HepG2 (cell line): ENCODE data around the gene ZBTB44. TPM values are rescaled to one million over a fixed set of nuclear protein-coding genes. Genes with fewer than 3 reads are reported as not detected.

Experiments used
- ATAC-seq: fragments of 200-7000 bp; cut with Tn5 transposase; 3 replicates; pipeline ENCODE4 v1.9.1; 2020; ENCODE audit warnings: mild to moderate bottlenecking, moderate library complexity
- BruUV-seq: library from RNA; stranded (reverse); fragments of 400-500 nt; replicated peaks from 2 replicates; lab custom pipeline; 2021; lab: Mats Ljungman, UMichigan
- CTCF ChIA-PET: fragments of 300-600 bp; formaldehyde crosslinking; extraction: SDS; loops from one replicate; lab custom pipeline; 2021; ENCODE audit warnings: low total read pairs, inconsistent platforms, low intra/inter-chr PET ratio; lab: Yijun Ruan, JAX
- POLR2A ChIA-PET: fragments of 350-600 bp; sonication (Branson Sonifier 250); formaldehyde crosslinking; loops from one replicate; lab custom pipeline; 2020; ENCODE audit warnings: antibody characterized with exemption, inconsistent platforms; lab: Yijun Ruan, JAX
- DNase-seq: peaks from one replicate; pipeline ENCODE4 v3.0.0-alpha.2; 2015; ENCODE audit warnings: low spot score
- FAIRE-seq: peaks from 3 replicates; lab custom pipeline; 2011; peaks lifted over from hg19 to GRCh38; lab: Jason Lieb, UNC
- H2AFZ ChIP-seq: one replicate; pipeline ENCODE4 v1.6.1; 2011; ENCODE audit warnings: low read length, inconsistent platforms
- H3K27ac ChIP-seq: fragments of 300-600 bp; 3 replicates; pipeline ENCODE4 v1.8.0; 2011; ENCODE audit warnings: mixed run types, mild to moderate bottlenecking, mixed read lengths, low read length, inconsistent platforms; ENCODE audit not compliant: insufficient read depth; ENCODE audit errors: extremely low read length
- H3K27me3 ChIP-seq, 2 experiments: fragments of 200-600 bp in 1 of 2; 2 replicates in 1 of 2; 3 replicates in 1 of 2; pipeline versions ENCODE4 v1.6.0 to v1.8.0; 2011; ENCODE audit warnings: low read length in 2 of 2, mild to moderate bottlenecking in 2 of 2, moderate library complexity in 2 of 2, inconsistent platforms in 1 of 2; ENCODE audit not compliant: insufficient read depth in 2 of 2, control insufficient read depth in 1 of 2
- H3K36me3 ChIP-seq, 2 experiments: fragments of 200-600 bp in 1 of 2; replicated peaks in 1 of 2; 2 replicates in 1 of 2; 3 replicates in 1 of 2; pipeline versions ENCODE4 v1.5.1 to v1.8.0; 2011; ENCODE audit warnings: low read length in 2 of 2, inconsistent platforms in 1 of 2; ENCODE audit not compliant: insufficient read depth in 2 of 2, control insufficient read depth in 1 of 2
- H3K4me1 ChIP-seq: 2 replicates; pipeline ENCODE4 v1.5.1; 2012; ENCODE audit warnings: low read length, inconsistent platforms; ENCODE audit not compliant: insufficient read depth
- H3K4me2 ChIP-seq: 2 replicates; pipeline ENCODE4 v1.6.0; 2011; ENCODE audit warnings: low read depth, low read length, inconsistent platforms
- H3K4me3 ChIP-seq, 3 experiments: fragments of 200-600 bp in 1 of 3; sonication (generic), shearing (Covaris generic) in 1 of 3; replicated peaks in 1 of 3; 2 replicates each; pipeline ENCODE4 v1.5.1; 2011 to 2016; ENCODE audit warnings: low read length in 3 of 3, inconsistent platforms in 2 of 3, low read depth in 2 of 3, mild to moderate bottlenecking in 2 of 3, control low read depth in 1 of 3, mixed read lengths in 1 of 3; ENCODE audit not compliant: insufficient read depth in 1 of 3
- H3K79me2 ChIP-seq: one replicate; pipeline ENCODE4 v1.6.1; 2011; ENCODE audit warnings: low read length, inconsistent platforms; ENCODE audit not compliant: insufficient read depth
- H3K9ac ChIP-seq: 2 replicates; pipeline ENCODE4 v1.6.0; 2011; ENCODE audit warnings: mild to moderate bottlenecking, low read depth, low read length, inconsistent platforms; ENCODE audit not compliant: insufficient read depth
- H3K9me3 ChIP-seq: 2 replicates; pipeline ENCODE4 v1.5.1; 2012; ENCODE audit warnings: mild to moderate bottlenecking, low read length
- H4K20me1 ChIP-seq: 2 replicates; pipeline ENCODE4 v1.6.0; 2011; ENCODE audit warnings: inconsistent platforms, mild to moderate bottlenecking, low read length, moderate library complexity; ENCODE audit not compliant: insufficient read depth
- CC2D1A ChIP-seq: sonication (generic); formaldehyde crosslinking; IDR thresholded peaks from 2 replicates; pipeline ENCODE4 v1.8.1; 2023; ENCODE audit warnings: mild to moderate bottlenecking, missing genetic modification reagents
- HMGXB4 ChIP-seq, 2 experiments: sonication (generic) in 1 of 2; formaldehyde crosslinking in 1 of 2; IDR thresholded peaks; 2 replicates each; pipeline versions ENCODE4 v1.4.0 to v1.6.1; 2018 to 2020; ENCODE audit warnings: missing genetic modification reagents in 2 of 2, borderline replicate concordance in 1 of 2, low read depth in 1 of 2, mild to moderate bottlenecking in 1 of 2, missing biosample characterization in 1 of 2
- HNRNPLL ChIP-seq: fragments of 200-400 bp; formaldehyde crosslinking; IDR thresholded peaks from 2 replicates; pipeline ENCODE4 v1.6.1; 2017; ENCODE audit warnings: mild to moderate bottlenecking, low read depth, low read length; ENCODE audit not compliant: poor library complexity, severe bottlenecking
- IKZF4 ChIP-seq: sonication (generic); formaldehyde crosslinking; IDR thresholded peaks from 2 replicates; pipeline ENCODE4 v1.5.1; 2020; ENCODE audit warnings: borderline replicate concordance, mild to moderate bottlenecking, low read depth, missing genetic modification reagents; ENCODE audit errors: not compliant biosample characterization
- PCBP1 ChIP-seq: fragments of 200-400 bp; formaldehyde crosslinking; IDR thresholded peaks from 2 replicates; pipeline ENCODE4 v1.6.1; 2017; ENCODE audit warnings: mild to moderate bottlenecking, low read depth, low read length, borderline replicate concordance
- PITX1 ChIP-seq: sonication (generic); formaldehyde crosslinking; IDR thresholded peaks from 2 replicates; pipeline ENCODE4 v1.5.1; 2020; ENCODE audit warnings: mild to moderate bottlenecking, missing genetic modification reagents
- RBFOX2 ChIP-seq: fragments of 200-400 bp; formaldehyde crosslinking; IDR thresholded peaks from 2 replicates; pipeline ENCODE4 v1.6.1; 2017; ENCODE audit warnings: low read depth, mild to moderate bottlenecking, low read length
- SP4 ChIP-seq: sonication (generic); formaldehyde crosslinking; IDR thresholded peaks from 2 replicates; pipeline ENCODE4 v1.8.1; 2023; ENCODE audit warnings: mild to moderate bottlenecking, missing genetic modification reagents
- TSC22D2 ChIP-seq: sonication (generic); formaldehyde crosslinking; IDR thresholded peaks from 2 replicates; pipeline ENCODE4 v1.5.1; 2020; ENCODE audit warnings: missing genetic modification reagents, mild to moderate bottlenecking, borderline replicate concordance
- ZBTB1 ChIP-seq: sonication (generic); formaldehyde crosslinking; IDR thresholded peaks from 2 replicates; pipeline ENCODE4 v1.4.0; 2020; ENCODE audit warnings: missing genetic modification reagents, borderline replicate concordance
- ZKSCAN8 ChIP-seq: IDR thresholded peaks from 2 replicates; pipeline ENCODE4 v1.6.1; 2016; ENCODE audit warnings: borderline replicate concordance, missing genetic modification reagents, missing compliant biosample characterization
- ZNF12 ChIP-seq: sonication (generic); formaldehyde crosslinking; IDR thresholded peaks from 2 replicates; pipeline ENCODE4 v1.5.0; 2020; ENCODE audit warnings: missing genetic modification reagents
- ZNF232 ChIP-seq: sonication (generic); formaldehyde crosslinking; IDR thresholded peaks from 2 replicates; pipeline ENCODE4 v1.4.0; 2020; ENCODE audit warnings: missing genetic modification reagents, borderline replicate concordance
- ZNF460 ChIP-seq: sonication (generic); formaldehyde crosslinking; IDR thresholded peaks from 2 replicates; pipeline ENCODE4 v1.5.1; 2020; ENCODE audit warnings: missing genetic modification reagents, mild to moderate bottlenecking, borderline replicate concordance
- ZNF703 ChIP-seq: sonication (generic); formaldehyde crosslinking; IDR thresholded peaks from 2 replicates; pipeline ENCODE4 v1.5.1; 2020; ENCODE audit warnings: missing genetic modification reagents, mild to moderate bottlenecking, moderate library complexity, borderline replicate concordance
- WGBS: methylation state at CpG from one replicate; pipeline ENCODE4 v1.1.6; 2017; ENCODE audit warnings: low lambda C conversion rate; 5-methylcytosine and 5-hydroxymethylcytosine counted together
- in situ Hi-C: cut with HindIII; loops from 2 replicates; pipeline ENCODE4 v1.10.0; 2017; ENCODE audit warnings: low pct_unique_long_range_greater_than_20kb; ENCODE audit not compliant: extremely low pct_ligation_motif_present
- intact Hi-C: fragments of 100-400 bp; cut with micrococcal nuclease; formaldehyde crosslinking; loops from one replicate; pipeline ENCODE4 v1.10.0; 2022; ENCODE audit not compliant: unreplicated experiment
- polyA plus RNA-seq, 8 experiments: library from polyadenylated mRNA; depleted of rRNA in 3 of 8; stranded (reverse) in 7 of 8; unstranded in 1 of 8; fragments of >200 nt; fragmentation: Illumina TruSeq in 4 of 8; extraction: Trizol in 4 of 8; gene quantifications; 2 replicates each; pipeline versions ENCODE4 v1.2.1 to v1.2.3, GENCODE V29; 2011 to 2016; ENCODE audit warnings: low read depth in 4 of 8, missing spikeins in 1 of 8, mixed read lengths in 1 of 8; ENCODE audit not compliant: insufficient read depth in 1 of 8
- total RNA-seq, 5 experiments: library from RNA; depleted of rRNA; stranded (reverse); fragments of >200 nt; fragmentation: Illumina TruSeq; extraction: Trizol; gene quantifications; 2 replicates each; pipeline ENCODE4 v1.2.3, GENCODE V29; 2016; ENCODE audit warnings: low read depth in 1 of 5

Gene ZBTB44
- total and polyA plus RNA-seq, 2 of the 13 experiments (the other 11 are each of a cell fraction or from before 2014, with no cell fraction given) = 22.8 to 23.6 TPM

GRCh38 chr11:130310622-130311021 lies 4.1 kb downstream of the ZBTB44 start:
- Histone ChIP-seq H3K9ac (no peak overlapping the region), H3K27ac (no peak overlapping the region), H3K4me1 (peaks cover 45% of the 10 kb centered on the region), H3K27me3 (no peaks in the 10 kb centered on the region), H3K79me2 (peaks cover 48% of the 10 kb centered on the region), H3K4me2 (no peak overlapping the region), H4K20me1 (0 out of 2 replicates have a peak, but pooled peaks cover 4% of the 10 kb centered on the region), H3K4me3 (no peak overlapping the region), H3K36me3 (peaks cover 0 to 1% of the 10 kb centered on the region in 2 experiments; a peak in 1 of 5 replicates), H3K9me3 (peaks cover 1% of the 10 kb centered on the region; the same call in 1 of the 2 replicates), H2AFZ (no peak overlapping the region)
- DNase-seq (no peak), FAIRE-seq (no peak), ATAC-seq (no peak)
- BruUV-seq = no TSS peak
- ChIA-PET CTCF (no interaction called here), POLR2A (no interaction called here)
- TF ChIP-seq ZNF460 (CRISPR knock-in tag) (no peak), IKZF4 (no peak), RBFOX2 (no peak), HMGXB4 (CRISPR knock-in tag; IDR thresholded peaks at IDR 0.05; ENCODE audit: borderline replicate concordance in 1 of 2, low read depth in 1 of 2) (no peak), ZNF232 (CRISPR knock-in tag) (no peak), ZBTB1 (CRISPR knock-in tag) (no peak), SP4 (CRISPR knock-in tag) (no peak), ZNF12 (CRISPR knock-in tag) (no peak), PITX1 (CRISPR knock-in tag) (no peak), ZKSCAN8 (no peak), HNRNPLL (no peak), TSC22D2 (CRISPR knock-in tag) (no peak), CC2D1A (CRISPR knock-in tag) (no peak), ZNF703 (CRISPR knock-in tag) (no peak), PCBP1 (no peak)
- intact Hi-C loops = loop anchor here (10.0 kb wide), 1 partner anchor 86 kb away; no protein-coding TSS in a partner anchor
- in situ Hi-C loops = no loop called here
- 95% methylated on average over 4 of the region's 4 CpGs for WGBS
